Neural cell (in vitro differentiated cells): ENCODE measurements around the gene OR6Y1. TPM values are rescaled to one million over a fixed set of nuclear protein-coding genes. Genes with fewer than 3 reads are reported as not detected.

Experiments used
- H2AFZ ChIP-seq: fragments of 200-600, 300-800 bp; sonication (generic), shearing (Covaris generic); 2 replicates; pipeline ENCODE4 v1.6.0; 2014; ENCODE audit warnings: low read depth, mild to moderate bottlenecking, antibody characterized with exemption, low read length, moderate library complexity
- H3F3A ChIP-seq: fragments of 200-600 bp; shearing (Covaris generic); 2 replicates; pipeline ENCODE4 v1.6.1; 2016; ENCODE audit warnings: mild to moderate bottlenecking, moderate library complexity, mixed read lengths, antibody characterized with exemption, low read length; ENCODE audit not compliant: insufficient read depth, poor library complexity, severe bottlenecking
- H3K27ac ChIP-seq: fragments of 200-600, 300-800 bp; sonication (generic), shearing (Covaris generic); 2 replicates; pipeline ENCODE4 v1.5.1; 2014; ENCODE audit warnings: mild to moderate bottlenecking, low read length, moderate library complexity
- H3K27me3 ChIP-seq: fragments of 300-800, 200-600 bp; sonication (generic), shearing (Covaris generic); 2 replicates; pipeline ENCODE4 v1.6.0; 2014; ENCODE audit warnings: mild to moderate bottlenecking, low read depth, low read length, moderate library complexity; ENCODE audit not compliant: insufficient read depth
- H3K36me3 ChIP-seq: fragments of 300-800, 200-600 bp; sonication (generic), shearing (Covaris generic); 2 replicates; pipeline ENCODE4 v1.5.1; 2014; ENCODE audit warnings: mild to moderate bottlenecking, antibody characterized with exemption, low read length, moderate library complexity; ENCODE audit not compliant: insufficient read depth
- H3K4me2 ChIP-seq: fragments of 300-800, 200-600 bp; sonication (generic), shearing (Covaris generic); 2 replicates; pipeline ENCODE4 v1.6.0; 2014; ENCODE audit warnings: mild to moderate bottlenecking, low read length
- H3K4me3 ChIP-seq: fragments of 300-800, 200-600 bp; sonication (generic), shearing (Covaris generic); 2 replicates; pipeline ENCODE4 v1.5.1; 2014; ENCODE audit warnings: mild to moderate bottlenecking, low read length, moderate library complexity
- H3K79me2 ChIP-seq: fragments of 200-600 bp; shearing (Covaris generic); replicated peaks from 2 replicates; pipeline ENCODE4 v1.6.0; 2014; ENCODE audit warnings: mild to moderate bottlenecking, low read length, moderate library complexity; ENCODE audit not compliant: insufficient read depth
- H3K9ac ChIP-seq: fragments of 300-800, 200-600 bp; sonication (generic), shearing (Covaris generic); 2 replicates; pipeline ENCODE4 v1.6.1; 2016; ENCODE audit warnings: mild to moderate bottlenecking, low read length, mixed read lengths
- H3K9me2 ChIP-seq: fragments of 200-600 bp; shearing (Covaris generic); 2 replicates; pipeline ENCODE4 v1.6.1; 2016; ENCODE audit warnings: mild to moderate bottlenecking, low read length, mixed read lengths; ENCODE audit not compliant: insufficient read depth
- H3K9me3 ChIP-seq: fragments of 200-600, 300-800 bp; sonication (generic), shearing (Covaris generic); 2 replicates; pipeline ENCODE4 v1.6.1; 2016; ENCODE audit warnings: mild to moderate bottlenecking, mixed run types, low read length, moderate library complexity, mixed read lengths
- H4K20me1 ChIP-seq: fragments of 200-600 bp; shearing (Covaris generic); 2 replicates; pipeline ENCODE4 v1.6.1; 2016; ENCODE audit warnings: mild to moderate bottlenecking, mixed run types; ENCODE audit not compliant: insufficient read depth
- CTCF ChIP-seq: fragments of 450-650 bp; IDR thresholded peaks from 2 replicates; pipeline ENCODE4 v1.5.1; 2014; ENCODE audit warnings: antibody characterized with exemption, mild to moderate bottlenecking, moderate library complexity; ENCODE audit not compliant: poor library complexity, severe bottlenecking
- EP300 ChIP-seq: fragments of 450-650 bp; conservative IDR thresholded peaks from 2 replicates; pipeline ENCODE4 v1.6.1; 2014; ENCODE audit warnings: antibody characterized with exemption, mild to moderate bottlenecking, moderate library complexity; ENCODE audit not compliant: poor library complexity, severe bottlenecking
- EZH2 ChIP-seq: fragments of 200-600, 300-800 bp; shearing (Covaris generic), sonication (generic); IDR thresholded peaks from 2 replicates; pipeline ENCODE4 v1.6.1; 2014; ENCODE audit warnings: antibody characterized with exemption, low read length, borderline replicate concordance, mild to moderate bottlenecking; ENCODE audit not compliant: insufficient read depth, poor library complexity, severe bottlenecking
- MXI1 ChIP-seq: fragments of 450-650 bp; conservative IDR thresholded peaks from 2 replicates; pipeline ENCODE4 v1.6.1; 2014; ENCODE audit warnings: antibody characterized with exemption, mild to moderate bottlenecking; ENCODE audit not compliant: poor library complexity, severe bottlenecking
- POLR2AphosphoS5 ChIP-seq: IDR thresholded peaks from 2 replicates; pipeline ENCODE4 v1.6.1; 2012
- RAD21 ChIP-seq: fragments of 450-650 bp; conservative IDR thresholded peaks from 2 replicates; pipeline ENCODE4 v1.6.1; 2014; ENCODE audit warnings: antibody characterized with exemption, mild to moderate bottlenecking, moderate library complexity
- REST ChIP-seq: IDR thresholded peaks from 2 replicates; pipeline ENCODE4 v1.6.1; 2012; ENCODE audit warnings: borderline replicate concordance
- SMC3 ChIP-seq: fragments of 450-650 bp; conservative IDR thresholded peaks from 2 replicates; pipeline ENCODE4 v1.6.1; 2014; ENCODE audit warnings: antibody characterized with exemption, mild to moderate bottlenecking, moderate library complexity; ENCODE audit not compliant: poor library complexity
- TAF1 ChIP-seq: IDR thresholded peaks from 2 replicates; pipeline ENCODE4 v1.6.1; 2012; ENCODE audit warnings: low read depth
- polyA plus RNA-seq: library from polyadenylated mRNA; depleted of rRNA; stranded (reverse); fragments of >200 nt; gene quantifications from 2 replicates; pipeline ENCODE4 v1.2.3, GENCODE V29; 2014

Gene OR6Y1
- polyA plus RNA-seq, 1 donor from 2014 or later: not detected

GRCh38 chr1:158564608-158565007 is 10.4 kb upstream of the OR6Y1 start:
- Histone ChIP-seq H3K4me3 (no peak overlapping the region), H3K9me3 (no peaks in the 10 kb centered on the region), H3F3A (no peaks in the 10 kb centered on the region), H3K27me3 (no peaks in the 10 kb centered on the region), H4K20me1 (no peaks in the 10 kb centered on the region), H3K27ac (no peak overlapping the region), H3K9ac (no peak overlapping the region), H2AFZ (no peak overlapping the region), H3K79me2 (no peaks in the 10 kb centered on the region), H3K9me2 (no peaks in the 10 kb centered on the region), H3K36me3 (no peaks in the 10 kb centered on the region), H3K4me2 (no peak overlapping the region)
- TF ChIP-seq EP300: no peak
- TF ChIP-seq POLR2AphosphoS5: no peak
- TF ChIP-seq REST: no peak
- TF ChIP-seq SMC3: no peak
- no peak for TF ChIP-seq TAF1
- TF ChIP-seq EZH2: no peak
- TF ChIP-seq RAD21: no peak
- no peak for TF ChIP-seq MXI1
- TF ChIP-seq CTCF: no peak

GRCh38 chr1:158563853-158564252 is 9.6 kb upstream of the OR6Y1 start:
- Histone ChIP-seq H3K27ac (no peak overlapping the region), H3K79me2 (no peaks in the 10 kb centered on the region), H2AFZ (no peak overlapping the region), H3K27me3 (no peaks in the 10 kb centered on the region), H3F3A (no peaks in the 10 kb centered on the region), H3K9me2 (no peaks in the 10 kb centered on the region), H3K9ac (no peak overlapping the region), H4K20me1 (no peaks in the 10 kb centered on the region), H3K4me2 (no peak overlapping the region), H3K9me3 (no peaks in the 10 kb centered on the region), H3K36me3 (no peaks in the 10 kb centered on the region), H3K4me3 (no peak overlapping the region)
- TF ChIP-seq RAD21: no peak
- TF ChIP-seq SMC3: no peak
- TF ChIP-seq TAF1: no peak

- Histone ChIP-seq H3K9ac (no peak overlapping the region), H3K36me3 (no peaks in the 10 kb centered on the region), H2AFZ (no peak overlapping the region), H3K27me3 (no peaks in the 10 kb centered on the region), H3K4me3 (no peak overlapping the region), H3K4me2 (no peak overlapping the region), H4K20me1 (no peaks in the 10 kb centered on the region), H3K9me2 (no peaks in the 10 kb centered on the region), H3K9me3 (no peaks in the 10 kb centered on the region), H3K79me2 (no peaks in the 10 kb centered on the region), H3K27ac (no peak overlapping the region), H3F3A (no peaks in the 10 kb centered on the region)
- no peak for TF ChIP-seq TAF1
Measured at GRCh38 chr1:158559696-158560095, 5.5 kb upstream of the OR6Y1 start.
